ENCODE data around the gene GPSM1. TPM values are rescaled to one million over a fixed set of nuclear protein-coding genes. Genes with fewer than 3 reads are reported as not detected.

The GPSM1 gene
- total RNA-seq, 1 experiment from 2014 or later = 24.7 TPM

GRCh38 chr9:136353088-136353487 is 25.7 kb downstream of the GPSM1 start:
- no peak overlapping the region for H3T11ph ChIP-seq (ENCODE audit: low read length)
- no peaks in the 10 kb centered on the region for H3K9me3 ChIP-seq (ENCODE audit: control insufficient read depth, low read depth, low read length)
- no CpG with 5 or more reads among the region's 11 CpGs for WGBS (ENCODE audit: extremely low coverage, insufficient read length, low lambda C conversion rate)
- H3K9ac ChIP-seq (ENCODE audit: extremely low read depth, insufficient read length, low read length) = no peak overlapping the region
- no peaks in the 10 kb centered on the region for H4K20me1 ChIP-seq (ENCODE audit: control insufficient read depth, insufficient read depth, insufficient read length)
- Mint-ChIP-seq H3K4me1 (no peaks in the 10 kb centered on the region; a peak in 1 of 4 replicates), H3K9me3 (no peaks in the 10 kb centered on the region), H3K36me3 (ENCODE audit: insufficient read depth in 1 of 3, low read depth in 3 of 3) (peaks cover 0 to 3% (median 0%) of the 10 kb centered on the region in 3 experiments; a peak in 1 of 7 replicates), H3K27me3 (ENCODE audit: low read depth) (no peaks in the 10 kb centered on the region), H3K27ac (no peak overlapping the region), H3K4me3 (no peak overlapping the region)
- H3K79me2 ChIP-seq (ENCODE audit: insufficient read depth, low read length) = no peaks in the 10 kb centered on the region
- H3K56ac ChIP-seq (ENCODE audit: insufficient read length, low read depth, low read length) = no peak overlapping the region
- H2BK12ac ChIP-seq (ENCODE audit: insufficient read length, low read depth, low read length) = no peak overlapping the region
- no peak overlapping the region for H2AFZ ChIP-seq (ENCODE audit: low read length)
- no peak overlapping the region for H4K91ac ChIP-seq (ENCODE audit: insufficient read length, low read depth, low read length)
- no peak overlapping the region for H3K14ac ChIP-seq (ENCODE audit: insufficient read depth, low read length)
- H2BK15ac ChIP-seq (ENCODE audit: low read depth, low read length) = no peak overlapping the region
- no peak overlapping the region for H4K8ac ChIP-seq (replicated peaks; ENCODE audit: insufficient read length, low read depth, low read length)
- H3K79me1 ChIP-seq (ENCODE audit: insufficient read depth, low read depth, low read length, poor library complexity, severe bottlenecking) = no peaks in the 10 kb centered on the region
- H3K18ac ChIP-seq (ENCODE audit: insufficient read length, low read depth, low read length) = no peak overlapping the region
- no peak overlapping the region for H2BK20ac ChIP-seq (ENCODE audit: low read depth, low read length, poor library complexity, severe bottlenecking)
- H3K4me1 ChIP-seq (ENCODE audit: insufficient read depth, low read length) = no peaks in the 10 kb centered on the region
- H3K4me2 ChIP-seq (ENCODE audit: insufficient read depth, insufficient read length, low read length) = no peak overlapping the region
- H2BK5ac ChIP-seq (ENCODE audit: insufficient read length, low read length) = no peak overlapping the region
- H3K27me3 ChIP-seq (ENCODE audit: insufficient read depth, low read length) = no peaks in the 10 kb centered on the region
- DNase-seq = no peak
- no peak overlapping the region for H3K23ac ChIP-seq (ENCODE audit: insufficient read length, low read depth, low read length)
- no peak overlapping the region for H4K5ac ChIP-seq (ENCODE audit: insufficient read length, low read depth, low read length)
- H3K27ac ChIP-seq (ENCODE audit: insufficient read length, low read depth, low read length) = no peak overlapping the region
- no peak overlapping the region for H2AK5ac ChIP-seq (ENCODE audit: insufficient read length, low read length)
- H3K23me2 ChIP-seq (ENCODE audit: insufficient read length, low read depth, low read length, poor library complexity, severe bottlenecking) = no peaks in the 10 kb centered on the region
- no peak overlapping the region for H2BK120ac ChIP-seq (ENCODE audit: low read depth, low read length, poor library complexity, severe bottlenecking)
- no peak overlapping the region for H3K4ac ChIP-seq (ENCODE audit: low read depth, low read length)
- TF ChIP-seq, protein P1, sequence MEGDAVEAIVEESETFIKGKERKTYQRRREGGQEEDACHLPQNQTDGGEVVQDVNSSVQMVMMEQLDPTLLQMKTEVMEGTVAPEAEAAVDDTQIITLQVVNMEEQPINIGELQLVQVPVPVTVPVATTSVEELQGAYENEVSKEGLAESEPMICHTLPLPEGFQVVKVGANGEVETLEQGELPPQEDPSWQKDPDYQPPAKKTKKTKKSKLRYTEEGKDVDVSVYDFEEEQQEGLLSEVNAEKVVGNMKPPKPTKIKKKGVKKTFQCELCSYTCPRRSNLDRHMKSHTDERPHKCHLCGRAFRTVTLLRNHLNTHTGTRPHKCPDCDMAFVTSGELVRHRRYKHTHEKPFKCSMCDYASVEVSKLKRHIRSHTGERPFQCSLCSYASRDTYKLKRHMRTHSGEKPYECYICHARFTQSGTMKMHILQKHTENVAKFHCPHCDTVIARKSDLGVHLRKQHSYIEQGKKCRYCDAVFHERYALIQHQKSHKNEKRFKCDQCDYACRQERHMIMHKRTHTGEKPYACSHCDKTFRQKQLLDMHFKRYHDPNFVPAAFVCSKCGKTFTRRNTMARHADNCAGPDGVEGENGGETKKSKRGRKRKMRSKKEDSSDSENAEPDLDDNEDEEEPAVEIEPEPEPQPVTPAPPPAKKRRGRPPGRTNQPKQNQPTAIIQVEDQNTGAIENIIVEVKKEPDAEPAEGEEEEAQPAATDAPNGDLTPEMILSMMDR (conservative IDR thresholded peaks at IDR 0.05) = no peak
